Trophoblast cell (in vitro differentiated cells and primary cell): Measurements from ENCODE around the gene NFKBIE.

ENCODE experiments used
- DNase-seq, 2 donors: peaks; one replicate each; pipeline ENCODE4 v3.0.0-alpha.2; 2016
- H2AFZ ChIP-seq: 2 replicates; pipeline ENCODE4 v1.6.1; 2013; ENCODE audit warnings: low read length, moderate library complexity, mild to moderate bottlenecking; ENCODE audit not compliant: insufficient read depth, poor library complexity
- H2AK5ac ChIP-seq: 2 replicates; pipeline ENCODE4 v1.6.1; 2013; ENCODE audit warnings: mild to moderate bottlenecking, low read length
- H2BK120ac ChIP-seq: 2 replicates; pipeline ENCODE4 v1.6.1; 2013; ENCODE audit warnings: low read length, mild to moderate bottlenecking, moderate library complexity; ENCODE audit not compliant: insufficient read depth, poor library complexity
- H2BK12ac ChIP-seq: 2 replicates; pipeline ENCODE4 v1.6.1; 2013; ENCODE audit warnings: mild to moderate bottlenecking, low read length, moderate library complexity
- H2BK5ac ChIP-seq: 2 replicates; pipeline ENCODE4 v1.6.1; 2013; ENCODE audit warnings: low read length, low read depth, moderate library complexity, mild to moderate bottlenecking; ENCODE audit not compliant: poor library complexity
- H3K14ac ChIP-seq: 2 replicates; pipeline ENCODE4 v1.6.1; 2013; ENCODE audit warnings: mild to moderate bottlenecking, low read length
- H3K18ac ChIP-seq: 2 replicates; pipeline ENCODE4 v1.6.1; 2013; ENCODE audit warnings: mild to moderate bottlenecking, low read length
- H3K23ac ChIP-seq: 2 replicates; pipeline ENCODE4 v1.6.1; 2013; ENCODE audit warnings: low read length
- H3K27ac ChIP-seq: 2 replicates; pipeline ENCODE4 v1.5.1; 2013; ENCODE audit warnings: low read depth, mild to moderate bottlenecking, inconsistent platforms, low read length, moderate library complexity
- H3K27me3 ChIP-seq: 2 replicates; pipeline ENCODE4 v1.6.1; 2013; ENCODE audit warnings: inconsistent platforms, mild to moderate bottlenecking, low read length, moderate library complexity; ENCODE audit not compliant: insufficient read depth
- H3K36me3 ChIP-seq, 2 experiments: 1 replicate in 1 of 2; 2 replicates in 1 of 2; pipeline ENCODE4 v1.6.1; 2013; ENCODE audit warnings: low read length in 2 of 2, mild to moderate bottlenecking in 2 of 2, moderate library complexity in 1 of 2; ENCODE audit not compliant: insufficient read depth in 2 of 2, control insufficient read depth in 1 of 2
- H3K4ac ChIP-seq: 2 replicates; pipeline ENCODE4 v1.6.1; 2013; ENCODE audit warnings: low read depth, mild to moderate bottlenecking, low read length, moderate library complexity
- H3K4me1 ChIP-seq, 2 experiments: 1 replicate in 1 of 2; 2 replicates in 1 of 2; pipeline ENCODE4 v1.6.1; 2013; ENCODE audit warnings: low read length in 2 of 2, mild to moderate bottlenecking in 2 of 2, moderate library complexity in 1 of 2; ENCODE audit not compliant: insufficient read depth in 2 of 2, control insufficient read depth in 1 of 2
- H3K4me2 ChIP-seq: 2 replicates; pipeline ENCODE4 v1.6.1; 2013; ENCODE audit warnings: inconsistent platforms, mild to moderate bottlenecking, low read length, moderate library complexity
- H3K4me3 ChIP-seq: 2 replicates; pipeline ENCODE4 v1.5.1; 2013; ENCODE audit warnings: mild to moderate bottlenecking, low read depth, low read length, inconsistent platforms
- H3K79me1 ChIP-seq: one replicate; pipeline ENCODE4 v1.6.1; 2013; ENCODE audit warnings: low read length
- H3K79me2 ChIP-seq: 2 replicates; pipeline ENCODE4 v1.6.1; 2013; ENCODE audit warnings: low read length, mild to moderate bottlenecking; ENCODE audit not compliant: control insufficient read depth, insufficient read depth, poor library complexity
- H3K9ac ChIP-seq: 2 replicates; pipeline ENCODE4 v1.6.1; 2013; ENCODE audit warnings: mild to moderate bottlenecking, low read length
- H3K9me3 ChIP-seq: 2 replicates; pipeline ENCODE4 v1.6.1; 2013; ENCODE audit warnings: low read depth, mild to moderate bottlenecking, control low read depth, inconsistent platforms, low read length; ENCODE audit not compliant: insufficient read depth
- H4K12ac ChIP-seq: 2 replicates; pipeline ENCODE4 v1.6.1; 2013; ENCODE audit warnings: low read depth, mild to moderate bottlenecking, low read length, moderate library complexity
- H4K8ac ChIP-seq: 2 replicates; pipeline ENCODE4 v1.6.1; 2013; ENCODE audit warnings: low read depth, mild to moderate bottlenecking, low read length, moderate library complexity
- H4K91ac ChIP-seq: one replicate; pipeline ENCODE4 v1.6.1; 2013; ENCODE audit warnings: low read depth, mild to moderate bottlenecking, low read length, moderate library complexity
- WGBS: extraction: QIAGEN DNeasy Blood & Tissue Kit; methylation state at CpG from one replicate; pipeline ENCODE4 v1.1.7; 2013; ENCODE audit warnings: missing lambda C conversion rate; ENCODE audit not compliant: insufficient read length, insufficient coverage; ENCODE audit errors: extremely low coverage; 5-methylcytosine and 5-hydroxymethylcytosine counted together

NFKBIE gene

DNA sequence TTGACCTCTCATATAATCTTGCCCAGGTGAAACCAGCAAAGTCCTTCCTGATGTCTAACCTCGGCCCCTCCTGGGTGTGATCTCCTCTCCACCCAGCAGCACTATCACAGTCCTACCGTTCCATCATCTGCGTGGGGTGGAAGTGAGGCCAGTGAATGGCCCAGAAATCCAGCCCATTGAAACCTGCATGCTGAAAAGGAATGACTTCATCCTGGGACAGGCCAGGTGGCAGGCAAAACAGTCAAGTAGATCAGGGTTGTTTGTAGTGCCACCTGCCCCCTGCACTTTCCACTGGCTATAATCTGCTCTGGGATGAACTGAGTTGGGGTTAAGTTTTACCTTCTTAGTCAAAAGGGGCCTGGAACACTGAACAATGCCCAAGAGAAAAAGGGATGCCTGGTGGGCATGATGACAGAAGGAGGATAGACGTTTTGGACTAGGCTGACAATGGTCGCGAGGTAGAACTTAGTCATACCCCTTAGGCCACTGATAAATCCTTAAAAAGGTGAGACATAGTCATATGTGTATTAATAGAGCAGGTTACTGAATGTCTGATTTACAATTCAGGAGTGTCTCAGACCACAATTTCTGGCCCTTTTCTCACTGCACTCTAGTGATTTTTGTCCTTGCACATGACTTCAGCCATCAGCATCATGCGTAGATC lies 26.5 kb downstream of the NFKBIE start:
- H3K14ac ChIP-seq = no peak overlapping the region
- H2AK5ac ChIP-seq = no peak overlapping the region
- H3K4ac ChIP-seq = no peak overlapping the region
- no peak overlapping the region for H2BK120ac ChIP-seq
- no peak overlapping the region for H4K12ac ChIP-seq
- H2BK5ac ChIP-seq = no peak overlapping the region
- no CpG with 5 or more reads among the region's 7 CpGs for WGBS
- H3K4me2 ChIP-seq = no peak overlapping the region
- no peak overlapping the region for H3K27ac ChIP-seq
- no peak overlapping the region for H4K8ac ChIP-seq
- H3K79me1 ChIP-seq = peaks cover 13% of the 10 kb centered on the region
- H3K36me3 ChIP-seq = peaks cover 3 to 11% of the 10 kb centered on the region in 2 experiments
- no peak overlapping the region for H3K18ac ChIP-seq
- no peaks in the 10 kb centered on the region for H3K27me3 ChIP-seq
- H3K9me3 ChIP-seq = peaks cover 4% of the 10 kb centered on the region
- peak overlapping the region; percentile 28 for H3K23ac ChIP-seq
- peaks cover 2% of the 10 kb centered on the region for H3K79me2 ChIP-seq
- H2AFZ ChIP-seq = no peak overlapping the region
- H3K4me1 ChIP-seq = peaks cover 12 to 14% of the 10 kb centered on the region in 2 experiments
- H3K4me3 ChIP-seq = no peak overlapping the region
- no peak overlapping the region for H4K91ac ChIP-seq
- no peak for DNase-seq
- no peak overlapping the region for H3K9ac ChIP-seq
- H2BK12ac ChIP-seq = no peak overlapping the region

DNA sequence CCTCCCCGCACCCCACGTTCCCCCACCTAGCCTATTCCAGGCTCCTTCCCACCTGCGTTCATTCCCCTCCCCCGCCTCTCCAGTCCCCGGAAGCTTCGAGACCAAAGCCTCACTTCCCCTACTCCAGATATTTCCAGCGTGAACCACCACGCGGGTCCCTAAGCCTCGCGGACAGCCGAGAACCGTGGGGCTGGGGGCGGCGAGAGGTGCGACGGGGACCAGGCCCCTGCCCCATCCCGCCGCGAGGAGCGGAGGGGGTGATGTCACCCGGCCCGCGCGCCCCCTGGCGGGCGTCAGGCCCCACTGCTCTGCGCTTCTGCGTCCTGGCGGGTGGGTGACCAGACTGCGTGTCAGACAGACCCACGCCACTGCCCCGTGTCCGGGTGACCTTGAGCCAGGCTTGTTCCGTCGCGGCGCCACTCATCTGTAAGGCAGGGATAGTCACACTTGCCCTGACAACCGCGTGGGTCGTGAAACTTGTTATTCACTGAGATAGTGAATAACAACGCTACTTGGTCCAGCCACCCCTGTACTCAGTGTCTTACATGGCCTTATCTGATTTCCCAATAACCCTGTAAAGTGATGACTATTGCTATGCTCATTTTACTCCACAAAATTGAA lies 27.4 kb downstream of the NFKBIE start:
- Histone ChIP-seq H3K79me1 (peaks cover 18% of the 10 kb centered on the region), H2BK12ac (peak overlapping the region; percentile 70), H3K4me3 (peak overlapping the region; percentile 75), H2AK5ac (peak overlapping the region; percentile 57), H3K18ac (peak overlapping the region; percentile 71), H3K79me2 (peaks cover 2% of the 10 kb centered on the region), H2BK120ac (peak overlapping the region; percentile 77), H3K9me3 (peaks cover 4% of the 10 kb centered on the region), H3K36me3 (peaks cover 8 to 19% of the 10 kb centered on the region in 2 experiments), H4K91ac (peak overlapping the region; percentile 84), H3K27ac (peak overlapping the region; percentile 22), H3K27me3 (no peaks in the 10 kb centered on the region), H4K8ac (peak overlapping the region; percentile 96), H3K23ac (no peak overlapping the region), H2BK5ac (peak overlapping the region; percentile 47), H4K12ac (peak overlapping the region; percentile 14), H3K4me2 (peak overlapping the region; percentile 91), H3K9ac (peak overlapping the region; percentile 56), H3K14ac (peak overlapping the region; percentile 84), H3K4me1 (peaks cover 16 to 23% of the 10 kb centered on the region in 2 experiments), H2AFZ (peak overlapping the region; percentile 96), H3K4ac (peak overlapping the region; percentile 53)
- WGBS = no CpG with 5 or more reads among the region's 42 CpGs
- peak; percentile 66 to 86 for DNase-seq

DNA sequence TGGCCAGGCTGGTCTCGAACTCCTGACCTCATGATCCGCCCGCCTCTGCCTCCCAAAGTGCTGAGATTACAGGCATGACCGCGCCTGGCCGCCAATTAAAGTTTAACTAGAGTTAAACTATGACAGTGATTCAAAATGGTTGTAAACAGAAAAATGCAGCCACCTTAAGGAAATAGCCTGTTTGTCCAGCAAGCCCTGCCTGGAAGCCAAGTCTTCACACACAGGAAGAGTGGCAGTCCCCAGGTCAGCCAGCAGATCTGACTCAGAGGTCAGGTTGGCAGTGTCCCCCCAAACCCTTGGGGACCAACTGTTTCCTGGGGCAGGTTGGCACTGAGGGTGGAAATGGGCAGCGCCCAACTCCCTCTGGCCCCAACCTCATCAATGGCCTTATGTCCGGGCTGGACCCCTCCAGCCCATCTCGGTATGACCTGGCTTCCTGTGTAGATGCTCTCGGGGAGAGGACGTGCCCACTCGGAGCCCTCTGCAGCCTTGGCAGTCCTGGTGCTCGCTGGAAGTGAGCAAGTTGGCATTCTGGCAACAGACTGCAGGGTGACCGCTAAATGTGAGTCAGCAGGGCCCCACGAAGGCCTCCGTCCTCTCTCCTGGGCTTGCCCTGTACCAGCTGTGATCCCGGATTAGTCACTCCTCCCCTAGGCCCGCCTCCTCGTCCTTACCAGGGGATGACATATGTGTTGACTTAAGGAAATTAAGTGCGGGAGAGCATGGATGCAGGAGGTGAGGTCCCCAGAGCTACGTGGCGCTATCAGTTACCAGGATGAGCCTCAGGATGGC lies 28.1 kb downstream of the NFKBIE start:
- Histone ChIP-seq H4K8ac (peak overlapping the region; percentile 96), H4K12ac (no peak overlapping the region), H3K4me3 (peak overlapping the region; percentile 75), H3K27ac (no peak overlapping the region), H3K27me3 (no peaks in the 10 kb centered on the region), H3K79me2 (peaks cover 2% of the 10 kb centered on the region), H2AFZ (peak overlapping the region; percentile 96), H3K9ac (no peak overlapping the region), H2BK5ac (no peak overlapping the region), H2BK120ac (peak overlapping the region; percentile 77), H3K23ac (no peak overlapping the region), H3K14ac (peak overlapping the region; percentile 11), H3K18ac (peak overlapping the region; percentile 61), H2BK12ac (peak overlapping the region; percentile 75), H3K79me1 (peaks cover 19% of the 10 kb centered on the region), H2AK5ac (peak overlapping the region; percentile 85), H3K4me2 (peak overlapping the region; percentile 91), H3K4ac (no peak overlapping the region), H4K91ac (peak overlapping the region; percentile 84), H3K36me3 (peaks cover 12 to 25% of the 10 kb centered on the region in 2 experiments), H3K4me1 (peaks cover 16 to 24% of the 10 kb centered on the region in 2 experiments), H3K9me3 (peaks cover 2% of the 10 kb centered on the region)
- DNase-seq = peak; percentile 76 to 78
- no CpG with 5 or more reads among the region's 22 CpGs for WGBS

DNA sequence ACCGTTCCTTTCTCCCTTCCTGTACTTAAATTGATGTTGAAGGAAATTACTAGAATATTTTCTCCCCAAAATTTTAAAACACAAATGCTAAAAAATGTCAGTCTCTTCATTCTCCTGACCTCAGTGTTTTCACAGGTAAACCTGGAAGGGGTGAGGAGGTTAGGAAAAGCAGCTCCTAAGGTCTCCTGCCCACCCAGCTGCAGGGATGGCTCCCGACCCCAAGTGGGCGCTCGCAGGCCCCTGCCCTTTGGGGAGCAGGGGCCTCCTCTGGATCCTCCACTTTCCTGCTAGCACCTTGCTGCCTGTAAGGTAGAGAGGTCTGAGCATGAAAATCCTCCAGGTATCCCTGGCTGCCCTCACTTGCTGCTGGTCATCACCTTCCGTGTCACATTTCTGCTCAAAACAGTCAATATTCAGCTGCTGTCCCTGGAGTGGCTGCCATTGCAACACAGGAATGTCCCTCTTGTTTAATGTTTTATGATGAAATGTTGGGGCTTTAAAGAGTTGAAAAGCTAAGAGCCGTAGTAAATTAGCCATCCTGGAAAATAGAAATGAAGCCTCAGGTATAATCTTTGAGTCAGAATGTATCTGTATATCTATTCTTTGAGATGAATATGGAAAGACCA lies 29.3 kb downstream of the NFKBIE start:
- no peak overlapping the region for H2BK5ac ChIP-seq
- no peak overlapping the region for H3K9ac ChIP-seq
- no peak overlapping the region for H3K4ac ChIP-seq
- no peak overlapping the region for H4K8ac ChIP-seq
- H3K4me2 ChIP-seq = no peak overlapping the region
- H4K12ac ChIP-seq = no peak overlapping the region
- H3K27me3 ChIP-seq = no peaks in the 10 kb centered on the region
- no peak overlapping the region for H3K14ac ChIP-seq
- peak in 1 of 2 donors; percentile 23 for DNase-seq
- H3K79me1 ChIP-seq = peaks cover 21% of the 10 kb centered on the region
- no peak overlapping the region for H3K18ac ChIP-seq
- H2BK120ac ChIP-seq = no peak overlapping the region
- H3K4me3 ChIP-seq = no peak overlapping the region
- H3K27ac ChIP-seq = no peak overlapping the region
- H2AK5ac ChIP-seq = no peak overlapping the region
- peaks cover 2% of the 10 kb centered on the region for H3K79me2 ChIP-seq
- H3K4me1 ChIP-seq = peaks cover 16 to 28% of the 10 kb centered on the region in 2 experiments
- H2AFZ ChIP-seq = no peak overlapping the region
- no peak overlapping the region for H3K23ac ChIP-seq
- no CpG with 5 or more reads among the region's 6 CpGs for WGBS
- H4K91ac ChIP-seq = no peak overlapping the region
- peaks cover 18 to 34% of the 10 kb centered on the region in 2 experiments for H3K36me3 ChIP-seq
- H2BK12ac ChIP-seq = no peak overlapping the region
- H3K9me3 ChIP-seq = peaks cover 6% of the 10 kb centered on the region
